Effector CD4-positive, alpha-beta T cell (primary cell): ENCODE data around the gene FEM1B.

ENCODE experiments used
- DNase-seq: peaks from one replicate; pipeline ENCODE4 v3.0.0-alpha.2; 2020

Gene FEM1B

GRCh38 chr15:68309024-68309423, 31.5 kb downstream of the FEM1B start:
- no peak for DNase-seq

- no peak for DNase-seq
These were observed 32.7 kb downstream of the FEM1B start for GRCh38 chr15:68310178-68310803.

GRCh38 chr15:68310804-68311463, 33.4 kb downstream of the FEM1B start:
- DNase-seq = no peak

GRCh38 chr15:68311464-68311835, 33.9 kb downstream of the FEM1B start:
- DNase-seq = no peak

- no peak for DNase-seq
These were observed 34.5 kb downstream of the FEM1B start for GRCh38 chr15:68311859-68312557.

GRCh38 chr15:68312701-68313204, 35.2 kb downstream of the FEM1B start:
- DNase-seq = no peak

- no peak for DNase-seq
These were observed 36.2 kb downstream of the FEM1B start for GRCh38 chr15:68313501-68314410.

- DNase-seq = no peak
These were observed 37.0 kb downstream of the FEM1B start for GRCh38 chr15:68314563-68314962.

- DNase-seq = no peak
These were observed 37.5 kb downstream of the FEM1B start for GRCh38 chr15:68315035-68315434.

- no peak for DNase-seq
These were observed 38.0 kb downstream of the FEM1B start for GRCh38 chr15:68315495-68316031.

- DNase-seq = no peak
These were observed 38.7 kb downstream of the FEM1B start for GRCh38 chr15:68316061-68316804.

- no peak for DNase-seq
These were observed 39.9 kb downstream of the FEM1B start for GRCh38 chr15:68317281-68318007.

GRCh38 chr15:68318008-68318835, 40.7 kb downstream of the FEM1B start:
- no peak for DNase-seq

GRCh38 chr15:68318931-68319909, 41.7 kb downstream of the FEM1B start:
- no peak for DNase-seq

- DNase-seq = no peak
These were observed 42.5 kb downstream of the FEM1B start for GRCh38 chr15:68319997-68320396.

- DNase-seq = no peak
These were observed 43.7 kb downstream of the FEM1B start for GRCh38 chr15:68321229-68321628.

GRCh38 chr15:68322796-68323195, 45.3 kb downstream of the FEM1B start:
- no peak for DNase-seq

- no peak for DNase-seq
These were observed 48.2 kb downstream of the FEM1B start for GRCh38 chr15:68325726-68326125.
